H1 (cell line): ENCODE results near the gene VPS52. TPM values are rescaled to one million over a fixed set of nuclear protein-coding genes. Genes with fewer than 3 reads are reported as not detected.

ENCODE experiments used
- CTCF ChIA-PET: fragments of 300-600 bp; sonication (Branson Sonifier 250); formaldehyde crosslinking; loops from one replicate; lab custom pipeline; 2021; ENCODE audit not compliant: partially characterized antibody; lab: Charles Lee
- POLR2A ChIA-PET: fragments of 300-600 bp; sonication (Branson Sonifier 250); formaldehyde crosslinking; loops from one replicate; lab custom pipeline; 2021; ENCODE audit warnings: inconsistent platforms; ENCODE audit not compliant: partially characterized antibody; lab: Charles Lee
- DNase-seq, 2 experiments: peaks; one replicate each; pipeline versions ENCODE4 v3.0.0 to v3.0.0-alpha.2; 2010 to 2022; ENCODE audit warnings: low spot score in 2 of 2, low read depth in 1 of 2, mixed read lengths in 1 of 2
- FAIRE-seq: peaks from 2 replicates; lab custom pipeline; 2011; peaks lifted over from hg19 to GRCh38; lab: Jason Lieb, UNC
- H2AFZ ChIP-seq: 2 replicates; pipeline ENCODE4 v1.8.1; 2012; ENCODE audit warnings: low read length, inconsistent platforms
- H2AK5ac ChIP-seq: 2 replicates; pipeline ENCODE4 v1.6.1; 2013; ENCODE audit warnings: low read depth, low read length
- H2BK120ac ChIP-seq: replicated peaks from 2 replicates; pipeline ENCODE3; 2013; ENCODE audit warnings: low read depth, low read length, inconsistent platforms
- H2BK12ac ChIP-seq: 2 replicates; pipeline ENCODE4 v1.6.1; 2013; ENCODE audit warnings: low read depth, low read length
- H2BK15ac ChIP-seq: 2 replicates; pipeline ENCODE4 v1.6.1; 2013; ENCODE audit warnings: low read length
- H2BK20ac ChIP-seq: 2 replicates; pipeline ENCODE4 v1.6.1; 2013; ENCODE audit warnings: low read length
- H2BK5ac ChIP-seq: 2 replicates; pipeline ENCODE4 v1.6.1; 2013; ENCODE audit warnings: low read depth, low read length
- H3K14ac ChIP-seq: 2 replicates; pipeline ENCODE4 v1.6.1; 2013; ENCODE audit warnings: inconsistent platforms; ENCODE audit not compliant: insufficient read length
- H3K18ac ChIP-seq: 2 replicates; pipeline ENCODE4 v1.6.1; 2013; ENCODE audit warnings: low read length; ENCODE audit errors: extremely low read depth
- H3K23ac ChIP-seq: 2 replicates; pipeline ENCODE4 v1.6.1; 2013; ENCODE audit warnings: inconsistent platforms; ENCODE audit not compliant: insufficient read length
- H3K23me2 ChIP-seq: 2 replicates; pipeline ENCODE4 v1.6.1; 2013; ENCODE audit warnings: low read depth, low read length
- H3K27ac ChIP-seq: 2 replicates; pipeline ENCODE4 v1.6.1; 2011; ENCODE audit warnings: low read depth, low read length, inconsistent platforms
- H3K27me3 ChIP-seq, 4 experiments: replicated peaks in 1 of 4; 1 replicate in 1 of 4; 2 replicates in 3 of 4; pipeline versions ENCODE4 v1.6.1 to v1.8.1; 2011 to 2013; ENCODE audit warnings: low read length in 3 of 4, mild to moderate bottlenecking in 3 of 4, inconsistent platforms in 2 of 4, mixed read lengths in 2 of 4, moderate library complexity in 1 of 4; ENCODE audit not compliant: control insufficient read depth in 3 of 4, insufficient read depth in 3 of 4; ENCODE audit errors: extremely low read depth in 1 of 4
- H3K36me3 ChIP-seq, 4 experiments: 2 replicates each; pipeline versions ENCODE4 v1.6.1 to v1.8.1; 2011 to 2013; ENCODE audit warnings: mild to moderate bottlenecking in 4 of 4, low read length in 3 of 4, moderate library complexity in 2 of 4, control low read depth in 1 of 4, inconsistent platforms in 1 of 4; ENCODE audit not compliant: insufficient read depth in 4 of 4, control insufficient read depth in 2 of 4
- H3K4ac ChIP-seq: replicated peaks from 2 replicates; pipeline ENCODE3; 2013; ENCODE audit warnings: low read length, low read depth, mixed read lengths, inconsistent platforms; ENCODE audit not compliant: insufficient read length
- H3K4me1 ChIP-seq, 4 experiments: replicated peaks in 1 of 4; 1 replicate in 1 of 4; 2 replicates in 3 of 4; pipeline versions ENCODE4 v1.6.1 to v1.8.1; 2011 to 2013; ENCODE audit warnings: low read length in 3 of 4, inconsistent platforms in 2 of 4, mixed read lengths in 1 of 4; ENCODE audit not compliant: insufficient read depth in 4 of 4, control insufficient read depth in 3 of 4
- H3K4me2 ChIP-seq, 2 experiments: 2 replicates each; pipeline versions ENCODE4 v1.6.1 to v1.8.1; 2011 to 2013; ENCODE audit warnings: low read depth in 2 of 2, low read length in 2 of 2, control low read depth in 1 of 2, inconsistent platforms in 1 of 2, mild to moderate bottlenecking in 1 of 2; ENCODE audit not compliant: insufficient read depth in 1 of 2
- H3K4me3 ChIP-seq, 4 experiments: fragments of 200-600, 300-600 bp in 1 of 4; sonication (generic), shearing (Covaris generic), sonication (Bioruptor Twin) in 1 of 4; 2 replicates each; pipeline versions ENCODE4 v1.5.1 to v1.8.1; 2011 to 2016; ENCODE audit warnings: low read length in 4 of 4, low read depth in 3 of 4, control low read depth in 2 of 4, inconsistent platforms in 2 of 4, mild to moderate bottlenecking in 2 of 4, mixed read lengths in 1 of 4, moderate library complexity in 1 of 4; ENCODE audit not compliant: insufficient read depth in 2 of 4; ENCODE audit errors: extremely low read depth in 1 of 4
- H3K56ac ChIP-seq: replicated peaks from 2 replicates; pipeline ENCODE3; 2013; ENCODE audit warnings: low read depth, mild to moderate bottlenecking, mixed read lengths, low read length, inconsistent platforms; ENCODE audit not compliant: insufficient read length
- H3K79me1 ChIP-seq: 2 replicates; pipeline ENCODE4 v1.6.1; 2013; ENCODE audit warnings: low read depth, low read length, control low read depth
- H3K79me2 ChIP-seq, 2 experiments: 2 replicates each; pipeline versions ENCODE4 v1.6.1 to v1.8.1; 2012 to 2013; ENCODE audit warnings: low read length in 2 of 2, mild to moderate bottlenecking in 2 of 2, inconsistent platforms in 1 of 2; ENCODE audit not compliant: insufficient read depth in 2 of 2, control insufficient read depth in 1 of 2
- H3K9ac ChIP-seq, 4 experiments: replicated peaks in 1 of 4; 1 replicate in 1 of 4; 2 replicates in 3 of 4; pipeline versions ENCODE4 v1.6.1 to v1.8.1; 2011 to 2013; ENCODE audit warnings: low read depth in 3 of 4, low read length in 3 of 4, control low read depth in 2 of 4, mild to moderate bottlenecking in 2 of 4, moderate library complexity in 2 of 4, inconsistent platforms in 1 of 4; ENCODE audit errors: extremely low read depth in 1 of 4
- H3K9me3 ChIP-seq, 2 experiments: 2 replicates each; pipeline versions ENCODE4 v1.6.1 to v1.8.1; 2012 to 2013; ENCODE audit warnings: mild to moderate bottlenecking in 2 of 2, moderate library complexity in 2 of 2, control low read depth in 1 of 2, inconsistent platforms in 1 of 2, low read depth in 1 of 2, low read length in 1 of 2, mixed read lengths in 1 of 2; ENCODE audit not compliant: insufficient read depth in 2 of 2
- H4K20me1 ChIP-seq, 2 experiments: replicated peaks in 1 of 2; 2 replicates each; pipeline versions ENCODE3 to v1.8.1; 2011 to 2013; ENCODE audit warnings: inconsistent platforms in 2 of 2, low read length in 2 of 2, mild to moderate bottlenecking in 1 of 2; ENCODE audit not compliant: insufficient read depth in 2 of 2, control insufficient read depth in 1 of 2
- H4K5ac ChIP-seq: 2 replicates; pipeline ENCODE4 v1.6.1; 2013; ENCODE audit warnings: low read length, low read depth, mixed read lengths, inconsistent platforms; ENCODE audit not compliant: insufficient read length
- H4K8ac ChIP-seq: 2 replicates; pipeline ENCODE4 v1.8.0; 2013; ENCODE audit warnings: mild to moderate bottlenecking, moderate library complexity, low read length, inconsistent platforms; ENCODE audit not compliant: insufficient read depth; ENCODE audit errors: extremely low read depth
- H4K91ac ChIP-seq: replicated peaks from 2 replicates; pipeline ENCODE3; 2013; ENCODE audit warnings: low read length, mixed read lengths, inconsistent platforms; ENCODE audit not compliant: insufficient read length
- CEBPB ChIP-seq: IDR thresholded peaks from 2 replicates; pipeline ENCODE4 v1.6.1; 2012; ENCODE audit warnings: low read depth, low read length
- EZH2 ChIP-seq: fragments of 200-600 bp; sonication (generic); IDR thresholded peaks from 2 replicates; pipeline ENCODE4 v1.7.1; 2012; ENCODE audit warnings: low read depth, mild to moderate bottlenecking, moderate library complexity, low read length, inconsistent platforms; ENCODE audit not compliant: severe bottlenecking
- SAP30 ChIP-seq: fragments of 300-600 bp; sonication (generic); IDR thresholded peaks from 2 replicates; pipeline ENCODE4 v1.7.1; 2012; ENCODE audit warnings: low read length, moderate library complexity, mild to moderate bottlenecking, inconsistent platforms; ENCODE audit not compliant: insufficient read depth, insufficient replicate concordance
- polyA plus RNA-seq, 7 experiments: library from polyadenylated mRNA; depleted of rRNA in 3 of 7; stranded (reverse) in 5 of 7; unstranded in 2 of 7; fragments of >200 nt in 5 of 7; fragments of 200-250 nt in 2 of 7; gene quantifications; 1 replicate in 5 of 7; 2 replicates in 1 of 7; 4 replicates in 1 of 7; pipeline versions ENCODE4 v1.2.1 to v1.2.3, GENCODE V29; 2011 to 2013; ENCODE audit warnings: missing spikeins in 2 of 7, mixed read lengths in 2 of 7
- total RNA-seq: library from RNA; stranded (reverse); fragmentation: NEBNext Ultra II Directional; extraction: Animal tissue kit (Norgen Biotek cat#: 25700); gene quantifications from 2 replicates; pipeline ENCODE4 v1.2.1, GENCODE V29; 2021

The VPS52 gene
- total and polyA plus RNA-seq, 2 of the 8 experiments (the other 6 are each of a cell fraction or from before 2014, with no cell fraction given) = 36.5 to 86.3 TPM

GRCh38 chr6:33252759-33253158, 18.9 kb downstream of the VPS52 start:
- H3K4me1 ChIP-seq = peaks cover 0 to 10% (median 7%) of the 10 kb centered on the region in 4 experiments; a peak in 4 of 7 replicates
- H3K36me3 ChIP-seq = peaks cover 0 to 2% (median 0%) of the 10 kb centered on the region in 4 experiments; a peak in 1 of 8 replicates
- no peak overlapping the region for H3K9ac ChIP-seq
- H3K27me3 ChIP-seq = peaks cover 0 to 10% (median 5%) of the 10 kb centered on the region in 4 experiments; a peak in 3 of 7 replicates
- H3K23me2 ChIP-seq = peaks cover 9% of the 10 kb centered on the region; the same call in 1 of the 2 replicates
- no peak overlapping the region for H3K14ac ChIP-seq
- no peak overlapping the region for H2BK5ac ChIP-seq
- no peak overlapping the region for H2BK20ac ChIP-seq
- DNase-seq (no peak), FAIRE-seq (no peak)
- no peak overlapping the region for H3K4me2 ChIP-seq
- H4K5ac ChIP-seq = no peak overlapping the region
- H2AFZ ChIP-seq = no peak overlapping the region
- no peaks in the 10 kb centered on the region for H3K79me2 ChIP-seq
- no peak overlapping the region for H3K4ac ChIP-seq
- no peak for TF ChIP-seq CEBPB
- TF ChIP-seq SAP30 = no peak
- no peak for TF ChIP-seq EZH2
- no peak overlapping the region for H3K56ac ChIP-seq
- no peak overlapping the region for H3K23ac ChIP-seq
- no peak overlapping the region for H4K91ac ChIP-seq
- no peak overlapping the region for H2BK15ac ChIP-seq
- H3K27ac ChIP-seq = no peak overlapping the region
- no peak overlapping the region for H2BK12ac ChIP-seq
- no peak overlapping the region for H2BK120ac ChIP-seq
- H3K79me1 ChIP-seq = no peaks in the 10 kb centered on the region
- H3K4me3 ChIP-seq = no peak overlapping the region
- no peaks in the 10 kb centered on the region for H4K20me1 ChIP-seq
- H3K18ac ChIP-seq = no peak overlapping the region
- POLR2A ChIA-PET = interaction anchor here (0.7 to 3.9 kb wide), 3 partner anchors 18 to 209 kb away, joined by 3 to 25 read pairs (median 3); partner anchors contain the start of genes RPS18 and VPS52
- H2AK5ac ChIP-seq = no peak overlapping the region
- H3K9me3 ChIP-seq = no peaks in the 10 kb centered on the region
- CTCF ChIA-PET = interaction anchor here (7.9 kb wide), 1 partner anchor 17 kb away, joined by 107 read pairs; no protein-coding TSS in a partner anchor
- no peak overlapping the region for H4K8ac ChIP-seq
